ENCODE measurements around the gene RHEBL1. TPM values are rescaled to one million over a fixed set of nuclear protein-coding genes. Genes with fewer than 3 reads are reported as not detected.

Gene RHEBL1
- total RNA-seq, 1 experiment from 2014 or later, result 2.5 TPM

- no peak for DNase-seq (ENCODE audit: low spot score)
- in situ Hi-C loops (cut with HindIII; ENCODE audit: low sequenced_read_pairs), result no loop called here
These were observed 42.9 kb downstream of the RHEBL1 start for GRCh38 chr12:49026678-49027480.

- no peak for DNase-seq (ENCODE audit: low spot score)
- in situ Hi-C loops (cut with HindIII; ENCODE audit: low sequenced_read_pairs), result no loop called here
These were observed 43.7 kb downstream of the RHEBL1 start for GRCh38 chr12:49026101-49026500.

GRCh38 chr12:49025463-49025862 is 44.3 kb downstream of the RHEBL1 start:
- no peak for DNase-seq (ENCODE audit: low spot score)
- in situ Hi-C loops (cut with HindIII; ENCODE audit: low sequenced_read_pairs), result no loop called here

GRCh38 chr12:49024543-49024942 is 45.2 kb downstream of the RHEBL1 start:
- in situ Hi-C loops (cut with HindIII; ENCODE audit: low sequenced_read_pairs), result no loop called here
- DNase-seq (ENCODE audit: low spot score), result no peak

- in situ Hi-C loops (cut with HindIII; ENCODE audit: low sequenced_read_pairs), result no loop called here
- no peak for DNase-seq (ENCODE audit: low spot score)
These were observed 46.0 kb downstream of the RHEBL1 start for GRCh38 chr12:49023812-49024211.

GRCh38 chr12:49022558-49023178 is 47.1 kb downstream of the RHEBL1 start:
- DNase-seq (ENCODE audit: low spot score), result no peak
- in situ Hi-C loops (cut with HindIII; ENCODE audit: low sequenced_read_pairs), result no loop called here

GRCh38 chr12:49021292-49021915 is 48.4 kb downstream of the RHEBL1 start:
- in situ Hi-C loops (cut with HindIII; ENCODE audit: low sequenced_read_pairs), result no loop called here

GRCh38 chr12:49020441-49020840 is 49.3 kb downstream of the RHEBL1 start:
- no peak for DNase-seq (ENCODE audit: low spot score)

More at GRCh38 chr12:49021292-49021915, 48.4 kb downstream of the RHEBL1 start:
- no peak for DNase-seq (ENCODE audit: low spot score)

GRCh38 chr12:49019443-49020324 is 50.1 kb downstream of the RHEBL1 start:
- in situ Hi-C loops (cut with HindIII; ENCODE audit: low sequenced_read_pairs), result no loop called here
- DNase-seq (ENCODE audit: low spot score), result peak; percentile 19

More at GRCh38 chr12:49020441-49020840, 49.3 kb downstream of the RHEBL1 start:
- in situ Hi-C loops (cut with HindIII; ENCODE audit: low sequenced_read_pairs), result no loop called here

GRCh38 chr12:49019120-49019430 is 50.7 kb downstream of the RHEBL1 start:
- no peak for DNase-seq (ENCODE audit: low spot score)
- in situ Hi-C loops (cut with HindIII; ENCODE audit: low sequenced_read_pairs), result no loop called here

GRCh38 chr12:49018261-49019119 is 51.3 kb downstream of the RHEBL1 start, which contains the start of gene PRKAG1:
PRKAG1 (minus strand) TSS chr12:49018776; CDS start chr12:49018740, 36 bp downstream.
- in situ Hi-C loops (cut with HindIII; ENCODE audit: low sequenced_read_pairs), result no loop called here

GRCh38 chr12:49017891-49018260 is 51.9 kb downstream of the RHEBL1 start:
- DNase-seq (ENCODE audit: low spot score), result no peak
- in situ Hi-C loops (cut with HindIII; ENCODE audit: low sequenced_read_pairs), result no loop called here

More at GRCh38 chr12:49018261-49019119, 51.3 kb downstream of the RHEBL1 start, which contains the start of gene PRKAG1:
- peak; percentile 97 for DNase-seq (ENCODE audit: low spot score)

GRCh38 chr12:49015196-49015595 is 54.6 kb downstream of the RHEBL1 start:
- DNase-seq (ENCODE audit: low spot score), result no peak
- in situ Hi-C loops (cut with HindIII; ENCODE audit: low sequenced_read_pairs), result no loop called here

Other genes with a start within 250 kb of the RHEBL1 start
- 73.4 and 87.1 TPM in 2 replicates for gene DDX23, start 217.8 kb downstream of the RHEBL1 start, total RNA-seq (2014; rRNA removed; shearing (Covaris generic))
- gene RND1, start 204.1 kb downstream of the RHEBL1 start, total RNA-seq (2014; rRNA removed; shearing (Covaris generic)), result 0.88 and 1.9 TPM in 2 replicates
- 2.0 and 2.8 TPM in 2 replicates for gene FKBP11, start 144.5 kb downstream of the RHEBL1 start, total RNA-seq (2014; rRNA removed; shearing (Covaris generic))
- 118 and 141 TPM in 2 replicates for gene ARF3, start 112.5 kb downstream of the RHEBL1 start, total RNA-seq (2014; rRNA removed; shearing (Covaris generic))
- gene WNT10B, start 98.2 kb downstream of the RHEBL1 start, total RNA-seq (2014; rRNA removed; shearing (Covaris generic)), result 3.9 and 10.1 TPM in 2 replicates
- not detected in 2 replicates for gene WNT1, start 91.7 kb downstream of the RHEBL1 start, total RNA-seq (2014; rRNA removed; shearing (Covaris generic))
- 2.3 and 5.2 TPM in 2 replicates for gene DDN, start 70.6 kb downstream of the RHEBL1 start, total RNA-seq (2014; rRNA removed; shearing (Covaris generic))
- 63.5 and 71.2 TPM in 2 replicates for gene PRKAG1, start 51.2 kb downstream of the RHEBL1 start, total RNA-seq (2014; rRNA removed; shearing (Covaris generic))
- gene KMT2D, start 9.2 kb downstream of the RHEBL1 start, total RNA-seq (2014; rRNA removed; shearing (Covaris generic)), result 13.8 and 18.6 TPM in 2 replicates
- gene DHH, start 24.8 kb upstream of the RHEBL1 start, total RNA-seq (2014; rRNA removed; shearing (Covaris generic)), result 0.06 TPM in 1 of 2 replicates, not detected in the other
- 26.8 and 40.8 TPM in 2 replicates for gene LMBR1L, start 40.9 kb upstream of the RHEBL1 start, total RNA-seq (2014; rRNA removed; shearing (Covaris generic))
- gene TUBA1B, start 61.4 kb upstream of the RHEBL1 start, total RNA-seq (2014; rRNA removed; shearing (Covaris generic)), result 2,974 and 3,054 TPM in 2 replicates
- gene TUBA1A, start 119.1 kb upstream of the RHEBL1 start, total RNA-seq (2014; rRNA removed; shearing (Covaris generic)), result 446 and 521 TPM in 2 replicates
- gene TUBA1C, start 195.1 kb upstream of the RHEBL1 start, total RNA-seq (2014; rRNA removed; shearing (Covaris generic)), result 279 and 457 TPM in 2 replicates
- gene PRPH, start 225.2 kb upstream of the RHEBL1 start, total RNA-seq (2014; rRNA removed; shearing (Covaris generic)), result 1.8 and 2.2 TPM in 2 replicates